ENCODE measurements around the gene PTPRD.

Gene PTPRD

GRCh38 chr9:8856396-8857067 is 1756.3 kb downstream of the PTPRD start:
- in situ Hi-C loops (cut with MboI; ENCODE audit: low sequenced_read_pairs), result no loop called here

- in situ Hi-C loops (cut with MboI; ENCODE audit: low sequenced_read_pairs), result no loop called here
Observed at GRCh38 chr9:8855046-8855445, 1757.8 kb downstream of the PTPRD start.

GRCh38 chr9:8852301-8852864 is 1760.4 kb downstream of the PTPRD start:
- in situ Hi-C loops (cut with MboI; ENCODE audit: low sequenced_read_pairs), result no loop called here

GRCh38 chr9:8850914-8851313 is 1761.9 kb downstream of the PTPRD start:
- in situ Hi-C loops (cut with MboI; ENCODE audit: low sequenced_read_pairs), result no loop called here

- in situ Hi-C loops (cut with MboI; ENCODE audit: low sequenced_read_pairs), result no loop called here
Observed at GRCh38 chr9:8845808-8846207, 1767.0 kb downstream of the PTPRD start.

- in situ Hi-C loops (cut with MboI; ENCODE audit: low sequenced_read_pairs), result no loop called here
Observed at GRCh38 chr9:8845376-8845775, 1767.4 kb downstream of the PTPRD start.

GRCh38 chr9:8844549-8844948 is 1768.3 kb downstream of the PTPRD start:
- in situ Hi-C loops (cut with MboI; ENCODE audit: low sequenced_read_pairs), result no loop called here

- in situ Hi-C loops (cut with MboI; ENCODE audit: low sequenced_read_pairs), result no loop called here
Observed at GRCh38 chr9:8842402-8843193, 1770.2 kb downstream of the PTPRD start.

GRCh38 chr9:8838136-8838535 is 1774.7 kb downstream of the PTPRD start:
- in situ Hi-C loops (cut with MboI; ENCODE audit: low sequenced_read_pairs), result no loop called here

- in situ Hi-C loops (cut with MboI; ENCODE audit: low sequenced_read_pairs), result no loop called here
Observed at GRCh38 chr9:8835291-8835690, 1777.5 kb downstream of the PTPRD start.

- in situ Hi-C loops (cut with MboI; ENCODE audit: low sequenced_read_pairs), result no loop called here
Observed at GRCh38 chr9:8832955-8833354, 1779.8 kb downstream of the PTPRD start.

- in situ Hi-C loops (cut with MboI; ENCODE audit: low sequenced_read_pairs), result no loop called here
Observed at GRCh38 chr9:8832386-8832785, 1780.4 kb downstream of the PTPRD start.

GRCh38 chr9:8831568-8831967 is 1781.2 kb downstream of the PTPRD start:
- in situ Hi-C loops (cut with MboI; ENCODE audit: low sequenced_read_pairs), result no loop called here

GRCh38 chr9:8826281-8826680 is 1786.5 kb downstream of the PTPRD start:
- in situ Hi-C loops (cut with MboI; ENCODE audit: low sequenced_read_pairs), result no loop called here

GRCh38 chr9:8825585-8826147 is 1787.1 kb downstream of the PTPRD start:
- in situ Hi-C loops (cut with MboI; ENCODE audit: low sequenced_read_pairs), result no loop called here

- in situ Hi-C loops (cut with MboI; ENCODE audit: low sequenced_read_pairs), result no loop called here
Observed at GRCh38 chr9:8823131-8823895, 1789.5 kb downstream of the PTPRD start.

GRCh38 chr9:8822667-8823025 is 1790.2 kb downstream of the PTPRD start:
- in situ Hi-C loops (cut with MboI; ENCODE audit: low sequenced_read_pairs), result no loop called here

GRCh38 chr9:8821910-8822666 is 1790.7 kb downstream of the PTPRD start:
- in situ Hi-C loops (cut with MboI; ENCODE audit: low sequenced_read_pairs), result no loop called here

- in situ Hi-C loops (cut with MboI; ENCODE audit: low sequenced_read_pairs), result no loop called here
Observed at GRCh38 chr9:8817335-8817734, 1795.5 kb downstream of the PTPRD start.

- in situ Hi-C loops (cut with MboI; ENCODE audit: low sequenced_read_pairs), result no loop called here
Observed at GRCh38 chr9:8816361-8816760, 1796.4 kb downstream of the PTPRD start.
